MCF 10A (cell line): ENCODE measurements around the gene RNASE9. TPM values are rescaled to one million over a fixed set of nuclear protein-coding genes. Genes with fewer than 3 reads are reported as not detected.

Experiments used
- BruUV-seq: library from RNA; stranded (reverse); fragments of 400-500 nt; replicated peaks from 2 replicates; lab custom pipeline; 2021; lab: Mats Ljungman, UMichigan
- CTCF ChIA-PET: fragments of 300-600 bp; sonication (Branson Sonifier 250); formaldehyde crosslinking; extraction: SDS; loops from one replicate; lab custom pipeline; 2021; ENCODE audit warnings: antibody characterized with exemption, inconsistent platforms; lab: Yijun Ruan, JAX
- POLR2A ChIA-PET: fragments of 300-600, 350-650 bp; sonication (Branson Sonifier 250); formaldehyde crosslinking; extraction: SDS; loops from one replicate; lab custom pipeline; 2020; ENCODE audit warnings: antibody characterized with exemption, inconsistent platforms; lab: Yijun Ruan, JAX
- DNase-seq: peaks from one replicate; pipeline ENCODE4 v3.0.0-alpha.2; 2018; ENCODE audit not compliant: unreplicated experiment
- H3K27ac Mint-ChIP-seq: one replicate; pipeline ENCODE4 v1.8.0; 2022; ENCODE audit warnings: mild to moderate bottlenecking, low read depth, mixed read lengths; ENCODE audit not compliant: unreplicated experiment
- H3K27me3 Mint-ChIP-seq: one replicate; pipeline ENCODE4 v1.8.0; 2022; ENCODE audit warnings: mixed read lengths; ENCODE audit not compliant: insufficient read depth, unreplicated experiment
- H3K36me3 Mint-ChIP-seq: one replicate; pipeline ENCODE4 v1.8.0; 2022; ENCODE audit warnings: mild to moderate bottlenecking, moderate library complexity, mixed read lengths; ENCODE audit not compliant: insufficient read depth, unreplicated experiment
- H3K4me1 Mint-ChIP-seq: one replicate; pipeline ENCODE4 v1.8.0; 2022; ENCODE audit warnings: mixed read lengths; ENCODE audit not compliant: insufficient read depth, unreplicated experiment
- H3K4me3 Mint-ChIP-seq: one replicate; pipeline ENCODE4 v1.8.0; 2022; ENCODE audit warnings: mild to moderate bottlenecking, moderate library complexity, mixed read lengths; ENCODE audit not compliant: unreplicated experiment
- H3K9me3 Mint-ChIP-seq: one replicate; pipeline ENCODE4 v1.8.0; 2022; ENCODE audit warnings: mixed read lengths; ENCODE audit not compliant: unreplicated experiment
- intact Hi-C: fragments of 100-400 bp; cut with micrococcal nuclease; formaldehyde crosslinking; loops from 2 replicates; pipeline ENCODE4 v1.14.1; 2022
- total RNA-seq: library from RNA; stranded (reverse); gene quantifications from 2 replicates; pipeline ENCODE4 v1.2.3, GENCODE V29; 2022
- TF ChIP-seq, protein P1 (sequence below): fragments of 200-600 bp; IDR thresholded peaks from one replicate; pipeline ENCODE4 v1.8.0; 2022; ENCODE audit warnings: antibody characterized with exemption, mild to moderate bottlenecking; ENCODE audit not compliant: unreplicated experiment

The RNASE9 gene
- total RNA-seq, 1 experiment from 2014 or later = not detected

- TF ChIP-seq, protein P1, sequence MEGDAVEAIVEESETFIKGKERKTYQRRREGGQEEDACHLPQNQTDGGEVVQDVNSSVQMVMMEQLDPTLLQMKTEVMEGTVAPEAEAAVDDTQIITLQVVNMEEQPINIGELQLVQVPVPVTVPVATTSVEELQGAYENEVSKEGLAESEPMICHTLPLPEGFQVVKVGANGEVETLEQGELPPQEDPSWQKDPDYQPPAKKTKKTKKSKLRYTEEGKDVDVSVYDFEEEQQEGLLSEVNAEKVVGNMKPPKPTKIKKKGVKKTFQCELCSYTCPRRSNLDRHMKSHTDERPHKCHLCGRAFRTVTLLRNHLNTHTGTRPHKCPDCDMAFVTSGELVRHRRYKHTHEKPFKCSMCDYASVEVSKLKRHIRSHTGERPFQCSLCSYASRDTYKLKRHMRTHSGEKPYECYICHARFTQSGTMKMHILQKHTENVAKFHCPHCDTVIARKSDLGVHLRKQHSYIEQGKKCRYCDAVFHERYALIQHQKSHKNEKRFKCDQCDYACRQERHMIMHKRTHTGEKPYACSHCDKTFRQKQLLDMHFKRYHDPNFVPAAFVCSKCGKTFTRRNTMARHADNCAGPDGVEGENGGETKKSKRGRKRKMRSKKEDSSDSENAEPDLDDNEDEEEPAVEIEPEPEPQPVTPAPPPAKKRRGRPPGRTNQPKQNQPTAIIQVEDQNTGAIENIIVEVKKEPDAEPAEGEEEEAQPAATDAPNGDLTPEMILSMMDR = no peak
Observed at GRCh38 chr14:20591235-20591634, 30.4 kb upstream of the RNASE9 start, which contains the start of gene RNASE12. Gene RNASE12, minus strand, starts transcription at chr14:20591376. Its CDS starts 653 bp downstream, at chr14:20590723.

GRCh38 chr14:20587489-20588154 lies 26.8 kb upstream of the RNASE9 start, which contains the start of gene RNASE11:
Gene RNASE11, minus strand, starts transcription at chr14:20588001.
- no peaks in the 10 kb centered on the region for H3K36me3 Mint-ChIP-seq
- intact Hi-C loops = no loop called here
- H3K4me1 Mint-ChIP-seq = no peaks in the 10 kb centered on the region
- H3K27me3 Mint-ChIP-seq = peaks cover 40% of the 10 kb centered on the region
- TF ChIP-seq, protein P1 = no peak
- no peaks in the 10 kb centered on the region for H3K9me3 Mint-ChIP-seq
- BruUV-seq = no TSS peak
- CTCF ChIA-PET = interaction anchor here (0.5 to 0.7 kb wide), 2 partner anchors 17 to 61 kb away, joined by 3 to 4 read pairs; no protein-coding TSS in a partner anchor
- H3K27ac Mint-ChIP-seq = no peak within 1 kb of the TSS
- H3K4me3 Mint-ChIP-seq = no peak within 1 kb of the TSS
- POLR2A ChIA-PET = no interaction called here
- no peak for DNase-seq

More at GRCh38 chr14:20591235-20591634, 30.4 kb upstream of the RNASE9 start, which contains the start of gene RNASE12:
- no peaks in the 10 kb centered on the region for H3K36me3 Mint-ChIP-seq
- ChIA-PET POLR2A (no interaction called here), CTCF (interaction anchor here (1.0 kb wide), 1 partner anchor 16 kb away, joined by 4 read pairs; no protein-coding TSS in a partner anchor)
- BruUV-seq = no TSS peak
- H3K4me1 Mint-ChIP-seq = no peaks in the 10 kb centered on the region
- H3K27me3 Mint-ChIP-seq = peaks cover 20% of the 10 kb centered on the region
- intact Hi-C loops = no loop called here
- no peak within 1 kb of the TSS for H3K4me3 Mint-ChIP-seq
- no peak for DNase-seq
- no peak within 1 kb of the TSS for H3K27ac Mint-ChIP-seq
- H3K9me3 Mint-ChIP-seq = no peaks in the 10 kb centered on the region

GRCh38 chr14:20583908-20584307 lies 23.1 kb upstream of the RNASE9 start:
- H3K4me3 Mint-ChIP-seq = no peak overlapping the region
- no peaks in the 10 kb centered on the region for H3K4me1 Mint-ChIP-seq
- CTCF ChIA-PET = interaction anchor here (0.7 to 2.3 kb wide), 3 partner anchors 24 to 55 kb away, joined by 3 to 10 read pairs (median 3); no protein-coding TSS in a partner anchor

DNA sequence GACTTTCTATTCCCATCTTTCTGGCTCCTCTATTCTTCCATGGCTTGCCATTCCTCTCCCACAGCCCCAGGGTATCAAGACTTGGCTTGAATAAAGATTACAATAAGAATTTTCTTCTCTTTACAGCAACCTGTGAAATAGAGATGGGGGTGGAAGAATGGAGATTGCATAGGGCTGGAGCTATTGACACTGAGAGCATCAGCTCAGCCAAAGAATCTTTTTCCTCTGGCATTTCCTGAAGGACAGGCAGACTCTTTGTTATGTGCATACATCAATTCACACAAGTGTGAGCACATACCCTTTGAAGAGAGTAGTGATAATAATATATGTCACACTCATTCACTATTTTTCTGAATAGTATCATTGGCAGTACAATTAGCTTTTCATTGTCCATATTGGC lies 22.3 kb upstream of the RNASE9 start:
- ChIA-PET POLR2A (no interaction called here), CTCF (interaction anchor here (1.0 to 2.3 kb wide), 3 partner anchors 25 to 26 kb away, joined by 3 to 10 read pairs (median 3); no protein-coding TSS in a partner anchor)
- H3K4me3 Mint-ChIP-seq = no peak overlapping the region
- no peaks in the 10 kb centered on the region for H3K9me3 Mint-ChIP-seq
- TF ChIP-seq, protein P1 = no peak
- intact Hi-C loops = no loop called here
- peaks cover 40% of the 10 kb centered on the region for H3K27me3 Mint-ChIP-seq
- no peaks in the 10 kb centered on the region for H3K36me3 Mint-ChIP-seq
- no peak for DNase-seq
- H3K4me1 Mint-ChIP-seq = no peaks in the 10 kb centered on the region
- no TSS peak for BruUV-seq
- H3K27ac Mint-ChIP-seq = no peak overlapping the region

More at GRCh38 chr14:20583908-20584307, 23.1 kb upstream of the RNASE9 start:
- TF ChIP-seq, protein P1 = no peak
- Mint-ChIP-seq H3K9me3 (no peaks in the 10 kb centered on the region), H3K36me3 (no peaks in the 10 kb centered on the region), H3K27ac (no peak overlapping the region), H3K27me3 (peaks cover 40% of the 10 kb centered on the region)
- POLR2A ChIA-PET = no interaction called here
- DNase-seq = no peak
- intact Hi-C loops = no loop called here
- no TSS peak for BruUV-seq
